WTC11 (cell line): Measurements from ENCODE around the gene HS3ST1.

ENCODE experiments used
- GABPB1 ChIP-seq: sonication (generic); formaldehyde crosslinking; IDR thresholded peaks from 2 replicates; pipeline ENCODE4 v1.8.1; 2023; ENCODE audit warnings: mild to moderate bottlenecking, missing genetic modification reagents
- GTF2I ChIP-seq: fragments of 250-450 bp; sonication (Bioruptor Pico); conservative IDR thresholded peaks from 2 replicates; pipeline ENCODE4 v1.4.0; 2021; ENCODE audit warnings: mild to moderate bottlenecking
- MAX ChIP-seq: sonication (generic); formaldehyde crosslinking; IDR thresholded peaks from 2 replicates; pipeline ENCODE4 v1.8.0; 2022; ENCODE audit warnings: mild to moderate bottlenecking, missing genetic modification reagents
- NFYB ChIP-seq: sonication (generic); formaldehyde crosslinking; conservative IDR thresholded peaks from 2 replicates; pipeline ENCODE4 v1.8.0; 2022; ENCODE audit warnings: low read depth, missing genetic modification reagents
- NR1H2 ChIP-seq: sonication (generic); formaldehyde crosslinking; IDR thresholded peaks from 2 replicates; pipeline ENCODE4 v1.9.0; 2021; ENCODE audit warnings: mild to moderate bottlenecking, moderate library complexity, missing genetic modification reagents
- RELA ChIP-seq: sonication (generic); formaldehyde crosslinking; IDR thresholded peaks from 2 replicates; pipeline ENCODE4 v1.8.1; 2022; ENCODE audit warnings: missing genetic modification reagents, mild to moderate bottlenecking, borderline replicate concordance
- ZNF263 ChIP-seq: sonication (generic); formaldehyde crosslinking; IDR thresholded peaks from 2 replicates; pipeline ENCODE4 v1.8.1; 2022; ENCODE audit warnings: low read depth, mild to moderate bottlenecking, moderate library complexity, missing genetic modification reagents
- TF ChIP-seq, protein P1 (sequence below): fragments of 200-600 bp; IDR thresholded peaks from 2 replicates; pipeline ENCODE4 v1.8.0; 2022; ENCODE audit warnings: antibody characterized with exemption

DNA sequence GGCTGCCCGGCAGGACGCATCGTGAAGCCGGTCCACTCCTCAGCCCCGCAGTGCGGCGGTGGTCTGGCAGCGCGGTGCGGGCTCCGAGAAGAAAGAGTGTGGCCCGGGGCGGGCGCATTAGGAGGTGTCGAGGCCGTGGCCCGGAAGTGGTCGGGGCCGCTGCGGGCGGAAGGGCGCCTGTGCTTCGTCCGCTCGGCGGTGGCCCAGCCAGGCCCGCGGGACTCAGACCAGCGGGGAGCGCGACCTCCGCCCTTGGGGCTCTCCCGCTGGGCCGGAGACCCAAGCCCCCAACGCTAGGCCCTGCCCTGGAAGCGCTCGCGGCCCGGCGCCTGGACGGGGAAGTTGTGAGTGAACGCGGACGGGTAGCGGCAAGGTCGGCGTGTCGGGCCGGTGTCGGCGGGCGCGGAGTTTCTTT is 60.0 kb downstream of the HS3ST1 start:
- TF ChIP-seq, protein P1, sequence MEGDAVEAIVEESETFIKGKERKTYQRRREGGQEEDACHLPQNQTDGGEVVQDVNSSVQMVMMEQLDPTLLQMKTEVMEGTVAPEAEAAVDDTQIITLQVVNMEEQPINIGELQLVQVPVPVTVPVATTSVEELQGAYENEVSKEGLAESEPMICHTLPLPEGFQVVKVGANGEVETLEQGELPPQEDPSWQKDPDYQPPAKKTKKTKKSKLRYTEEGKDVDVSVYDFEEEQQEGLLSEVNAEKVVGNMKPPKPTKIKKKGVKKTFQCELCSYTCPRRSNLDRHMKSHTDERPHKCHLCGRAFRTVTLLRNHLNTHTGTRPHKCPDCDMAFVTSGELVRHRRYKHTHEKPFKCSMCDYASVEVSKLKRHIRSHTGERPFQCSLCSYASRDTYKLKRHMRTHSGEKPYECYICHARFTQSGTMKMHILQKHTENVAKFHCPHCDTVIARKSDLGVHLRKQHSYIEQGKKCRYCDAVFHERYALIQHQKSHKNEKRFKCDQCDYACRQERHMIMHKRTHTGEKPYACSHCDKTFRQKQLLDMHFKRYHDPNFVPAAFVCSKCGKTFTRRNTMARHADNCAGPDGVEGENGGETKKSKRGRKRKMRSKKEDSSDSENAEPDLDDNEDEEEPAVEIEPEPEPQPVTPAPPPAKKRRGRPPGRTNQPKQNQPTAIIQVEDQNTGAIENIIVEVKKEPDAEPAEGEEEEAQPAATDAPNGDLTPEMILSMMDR, result no peak
- no peak for TF ChIP-seq RELA (CRISPR knock-in tag)
- TF ChIP-seq NFYB (CRISPR knock-in tag), result no peak
- TF ChIP-seq MAX, result no peak
- no peak for TF ChIP-seq GTF2I (CRISPR knock-in tag)
- TF ChIP-seq GABPB1, result no peak
- no peak for TF ChIP-seq ZNF263 (CRISPR knock-in tag)
- TF ChIP-seq NR1H2, result no peak
